GM21825 (cell line): Measurements from ENCODE around the gene HS1BP3.

Experiments
- ATAC-seq: cut with Tn5 transposase; IDR thresholded peaks from one replicate; pipeline ENCODE4 v1.9.1; 2021; ENCODE audit warnings: mild to moderate bottlenecking, moderate library complexity; ENCODE audit not compliant: unreplicated experiment

The HS1BP3 gene

DNA sequence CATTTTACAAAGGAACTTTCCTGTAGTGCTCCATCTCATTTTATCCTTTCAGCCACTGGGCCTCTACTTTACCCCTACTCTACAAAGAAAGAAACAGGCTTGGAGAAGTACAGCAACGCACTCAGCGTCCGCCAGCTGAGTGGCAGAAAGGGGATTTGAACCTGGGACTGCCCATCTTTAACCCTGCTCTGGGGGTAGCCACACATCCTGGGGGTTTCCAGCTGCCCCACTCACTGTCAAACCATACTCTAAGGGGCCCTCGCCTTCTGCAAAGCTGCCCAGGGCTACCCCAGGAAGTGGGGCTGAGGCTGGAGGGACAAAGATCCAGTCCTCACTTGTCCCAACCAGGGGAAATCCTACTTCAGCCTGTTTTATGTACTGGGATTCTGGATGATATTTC, 17.9 kb downstream of the HS1BP3 start:
- ATAC-seq, result no peak

DNA sequence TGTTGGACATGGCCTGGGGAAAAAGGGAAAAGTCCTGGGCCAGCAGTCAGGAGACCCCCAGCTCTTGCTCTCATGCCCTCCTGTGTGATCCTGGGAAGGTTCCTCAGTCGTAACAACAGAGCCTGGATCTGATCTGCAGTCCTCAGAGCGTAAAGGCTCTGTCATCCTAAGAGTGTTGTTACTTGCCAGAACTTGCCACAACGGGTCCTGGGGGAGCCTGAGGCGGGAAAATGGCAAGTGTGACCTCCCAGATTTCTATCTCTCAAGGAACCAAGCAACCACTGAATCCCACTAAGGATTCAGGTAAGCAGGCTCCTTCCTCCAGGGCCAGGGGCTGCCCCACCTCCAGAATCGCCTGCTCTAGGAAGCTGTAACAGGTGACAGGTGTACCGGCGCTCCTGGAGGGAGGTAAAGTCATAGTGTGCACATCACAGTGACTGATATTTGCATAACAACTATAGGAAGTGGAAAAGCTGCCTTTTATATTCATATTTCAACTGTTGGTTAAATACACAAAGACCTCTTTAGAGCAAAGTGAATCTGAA, 18.4 kb downstream of the HS1BP3 start:
- no peak for ATAC-seq

DNA sequence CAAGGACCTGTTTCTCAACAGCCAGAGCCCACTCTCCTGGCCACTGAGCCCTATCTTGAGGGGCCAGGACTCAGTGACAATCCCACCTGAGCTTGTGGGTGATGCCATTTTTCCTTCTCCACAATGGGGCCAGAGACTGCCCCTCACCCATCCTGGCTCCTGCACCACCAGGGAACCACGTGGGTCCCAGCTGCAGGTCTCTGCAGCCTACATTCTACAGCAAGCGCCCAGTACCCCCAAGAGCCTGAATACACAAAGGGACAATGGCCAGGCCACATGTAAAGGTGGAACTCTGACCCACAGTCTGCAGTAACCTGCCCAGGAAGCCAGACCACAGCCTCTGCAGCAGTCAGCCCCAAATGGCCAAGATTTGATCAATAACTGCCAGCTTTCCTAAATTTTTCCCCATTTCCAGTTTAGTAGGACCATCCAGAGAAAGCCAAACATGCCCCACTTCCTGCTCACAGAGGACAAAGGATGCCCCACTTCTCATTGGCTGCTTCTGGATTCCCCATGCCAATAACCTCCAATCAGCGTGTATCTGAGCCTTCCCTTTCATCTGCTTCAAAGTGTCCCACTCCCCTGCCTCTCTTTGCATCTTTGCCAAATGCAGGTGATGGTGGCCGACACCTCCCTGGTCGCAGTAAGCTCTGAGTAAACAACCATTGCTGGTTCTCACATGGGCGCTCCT, 19.1 kb downstream of the HS1BP3 start:
- no peak for ATAC-seq

DNA sequence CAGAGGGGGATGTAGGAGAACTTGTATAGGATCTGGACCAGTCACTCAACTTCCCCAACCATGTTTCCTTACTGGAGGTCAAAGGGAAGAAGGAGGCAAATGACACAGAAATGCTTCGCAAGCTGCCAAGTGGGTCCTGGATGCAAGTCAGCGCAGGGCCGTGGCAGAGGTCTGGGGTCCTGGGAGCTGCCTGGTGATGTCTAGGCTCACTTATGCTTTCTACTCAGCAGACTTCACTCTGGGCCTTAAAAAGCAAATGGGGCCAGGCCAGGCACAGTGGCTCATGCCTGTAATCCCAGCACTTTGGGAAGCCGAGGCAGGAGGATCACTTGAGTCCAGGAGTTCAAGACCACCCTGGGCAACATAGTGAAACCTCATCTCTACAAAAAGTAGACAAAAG, 19.9 kb downstream of the HS1BP3 start:
- ATAC-seq, result no peak

DNA sequence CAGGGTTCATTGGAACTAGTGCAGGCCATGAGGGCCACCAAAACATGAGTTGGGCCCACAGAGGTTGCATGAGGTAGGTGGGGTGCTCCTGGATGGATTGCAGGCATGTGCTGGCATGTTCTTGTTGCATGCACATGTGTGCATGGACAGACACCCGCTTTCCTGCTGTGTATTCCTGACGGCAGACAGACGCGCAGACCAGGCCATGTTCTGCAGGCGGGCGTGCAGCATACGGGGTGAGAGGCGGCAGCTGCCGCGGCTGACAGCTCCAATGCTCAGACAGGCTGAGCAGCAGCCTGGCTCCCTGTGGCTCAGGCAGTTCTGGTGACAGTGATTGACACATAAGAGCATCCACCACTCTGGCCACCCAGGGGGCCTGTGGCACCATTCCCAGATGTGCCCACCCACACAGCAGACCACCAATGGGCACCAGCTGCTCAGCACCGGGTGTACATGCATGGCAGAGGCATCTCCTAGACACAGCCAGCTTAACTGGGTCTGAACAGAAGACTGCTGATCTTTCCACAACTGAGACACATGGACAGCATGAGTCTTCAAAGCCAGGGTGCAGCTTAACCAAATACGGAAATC, 21.2 kb downstream of the HS1BP3 start:
- no peak for ATAC-seq

DNA sequence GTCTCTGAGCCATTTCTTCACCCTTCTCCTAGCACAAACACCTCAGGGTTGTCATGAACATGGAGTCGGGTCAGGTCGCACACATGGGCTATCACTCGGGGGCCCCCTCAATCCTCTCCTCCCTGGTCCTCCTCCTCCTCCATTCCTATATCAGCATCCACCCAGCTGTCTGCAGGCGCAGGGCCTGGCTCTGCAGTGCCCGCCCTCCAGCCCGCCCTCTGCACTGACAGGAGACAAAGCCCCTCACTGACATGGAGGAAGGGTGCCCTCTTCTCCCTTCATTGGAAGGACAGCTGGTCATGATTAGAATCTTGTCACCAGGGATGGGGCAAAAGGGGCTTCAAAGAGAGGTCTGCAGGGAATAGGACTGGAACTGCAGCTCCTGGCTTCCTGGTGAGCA, 21.7 kb downstream of the HS1BP3 start:
- no peak for ATAC-seq

DNA sequence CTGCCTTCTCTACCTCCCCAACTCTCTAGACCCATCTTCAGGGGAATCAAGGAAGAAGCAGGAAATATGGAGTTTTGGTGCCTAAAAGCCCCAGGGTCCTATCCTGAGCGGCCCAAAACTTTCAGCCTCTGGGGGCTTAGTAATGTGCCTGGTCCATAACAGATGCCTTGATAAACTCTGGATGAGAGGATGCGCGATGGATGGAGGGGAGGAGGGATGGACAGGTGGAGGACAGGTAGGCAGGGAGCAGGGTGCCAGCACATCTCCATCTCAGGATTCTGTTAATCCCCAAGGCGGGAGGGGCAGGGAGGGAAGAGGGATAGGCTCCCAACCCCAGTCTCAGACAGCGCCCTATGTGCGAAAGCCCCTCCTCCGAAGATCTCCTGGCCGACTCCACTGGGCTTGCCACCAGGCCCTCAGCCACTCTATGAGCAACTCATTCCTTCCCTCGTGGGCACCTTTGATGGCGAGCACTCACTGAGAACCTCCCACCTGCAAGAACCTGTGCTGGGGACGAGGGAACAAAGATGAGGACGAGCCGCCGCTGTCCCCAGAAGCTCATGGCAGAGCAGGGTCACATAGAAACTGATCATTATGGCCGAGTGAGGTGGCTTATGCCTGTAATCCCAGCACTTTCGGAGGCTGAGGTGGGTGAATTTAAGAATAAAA, 23.1 kb downstream of the HS1BP3 start:
- ATAC-seq, result no peak

DNA sequence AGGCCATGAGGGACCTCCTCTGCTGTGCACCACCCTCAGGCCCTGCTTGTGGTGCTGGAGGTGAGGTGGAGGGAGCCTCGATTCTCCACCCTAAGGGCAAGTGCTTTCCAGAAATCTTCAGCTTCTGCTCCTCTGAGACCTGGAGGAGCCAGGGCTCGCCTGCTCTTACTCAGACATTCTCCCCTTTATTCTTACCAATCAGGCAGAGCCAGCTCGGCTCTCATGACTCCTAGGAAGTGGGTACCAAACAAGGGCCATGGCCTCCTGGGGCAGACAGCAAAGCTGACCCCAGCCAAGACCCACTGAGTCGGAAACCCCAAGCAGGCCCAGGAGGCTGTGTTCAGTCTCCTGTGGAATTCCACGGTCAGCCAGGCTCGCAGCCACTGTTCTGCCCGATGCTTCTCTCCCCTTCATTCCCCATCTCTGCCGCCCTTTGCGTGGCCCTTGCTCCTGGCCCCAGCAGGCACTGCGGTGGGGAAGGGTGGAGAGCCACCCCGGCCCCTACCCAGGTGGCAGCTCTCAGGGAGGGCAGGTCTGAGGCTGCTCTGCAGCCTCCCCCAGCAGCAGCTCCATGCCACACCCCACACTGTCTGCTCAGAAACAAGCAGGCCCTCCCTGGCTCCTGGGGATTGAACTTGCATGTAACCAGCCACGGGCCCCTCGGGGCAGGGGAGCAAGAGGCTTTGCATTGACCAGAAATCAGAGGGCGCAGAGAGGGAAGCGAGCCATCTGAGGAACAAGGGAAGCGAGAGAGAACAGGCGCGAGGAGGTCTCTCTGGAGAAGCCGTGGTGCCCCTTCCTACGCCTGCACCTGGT, 24.0 kb downstream of the HS1BP3 start:
- no peak for ATAC-seq

DNA sequence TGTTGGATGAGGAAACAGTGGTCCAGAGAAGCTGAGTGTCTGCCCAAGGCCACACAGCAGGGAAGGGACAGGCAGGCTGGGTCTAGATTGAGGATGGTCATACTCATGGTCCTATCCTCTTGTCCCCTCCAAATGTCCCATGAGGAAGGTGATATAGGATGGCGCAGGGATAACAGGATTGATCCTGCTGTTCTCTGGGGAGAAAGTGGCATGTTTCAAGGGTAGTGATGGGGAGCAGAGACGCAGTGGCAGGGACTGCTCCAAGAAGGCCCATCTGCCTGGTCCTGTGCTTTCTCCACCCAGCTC, 24.6 kb downstream of the HS1BP3 start:
- ATAC-seq, result no peak

DNA sequence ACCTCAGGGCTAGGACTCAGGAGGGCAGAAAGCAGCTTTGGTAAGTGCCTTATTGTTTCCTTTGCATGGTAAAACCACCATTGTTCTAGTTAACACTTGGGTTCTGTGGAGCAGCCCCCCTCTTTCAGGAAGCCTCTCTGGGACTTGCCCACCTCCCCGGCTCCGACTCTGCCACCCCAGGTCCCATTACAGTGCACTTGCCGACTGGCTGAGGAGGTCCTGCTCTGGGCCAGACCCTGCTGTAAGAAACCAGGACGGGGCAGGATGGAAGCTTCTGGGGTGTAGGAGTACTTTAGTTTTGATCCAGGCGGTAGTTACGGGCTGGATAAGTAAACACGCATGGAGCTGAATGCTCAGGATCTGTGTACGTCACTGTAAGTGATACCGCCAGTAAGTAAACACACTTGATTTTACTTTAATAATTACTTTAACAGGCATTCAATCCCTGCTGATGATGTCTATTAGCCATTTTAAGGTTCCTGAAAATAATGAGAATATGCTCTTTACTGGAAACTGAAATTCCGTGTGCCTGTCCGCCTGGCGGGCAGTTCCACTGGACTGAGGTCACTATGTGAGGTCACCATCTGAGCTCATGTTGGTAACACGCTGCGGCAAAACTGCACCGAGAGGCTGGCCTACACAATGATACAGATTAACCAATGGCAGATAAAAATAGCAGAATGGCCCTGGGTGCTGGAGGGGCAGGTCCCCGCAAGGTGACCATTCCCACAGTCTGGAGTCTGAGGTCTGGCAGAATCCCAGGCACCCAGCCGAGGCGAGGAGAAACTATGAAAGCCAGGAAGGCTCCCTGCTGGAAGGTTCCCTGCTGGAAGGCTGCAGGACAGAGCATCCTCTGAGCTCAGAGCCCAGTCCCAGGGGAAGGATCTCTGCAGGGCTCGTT, 25.2 kb downstream of the HS1BP3 start:
- no peak for ATAC-seq

DNA sequence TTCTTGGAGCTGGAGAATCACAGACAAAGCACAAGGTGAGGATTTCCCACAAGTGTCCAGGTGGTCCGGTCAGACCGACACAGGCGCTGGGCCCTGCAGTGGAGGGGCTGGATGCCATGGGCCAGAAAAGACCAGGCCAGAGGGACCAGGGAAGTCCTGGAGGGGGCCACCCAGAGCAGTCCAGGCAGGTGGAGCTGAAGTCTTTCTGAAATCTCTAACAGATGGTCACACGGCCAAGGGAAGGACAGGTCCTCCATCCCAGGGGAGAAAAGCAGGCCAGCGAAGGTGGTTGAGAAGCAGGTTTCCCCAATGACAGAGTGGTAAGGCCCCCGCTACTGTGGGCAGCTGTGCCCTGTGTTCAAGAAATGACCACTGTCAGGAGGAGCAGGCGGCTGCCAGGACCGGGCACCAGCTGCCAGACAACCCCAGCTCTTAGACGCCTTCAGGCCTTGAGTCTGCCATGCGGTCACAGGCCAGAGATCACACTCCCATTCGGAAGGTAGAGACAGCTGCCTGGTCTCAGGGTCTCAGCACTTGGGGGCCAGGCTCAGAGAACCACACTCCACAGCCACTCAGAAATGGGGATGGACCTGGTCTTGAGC, 25.9 kb downstream of the HS1BP3 start:
- no peak for ATAC-seq

DNA sequence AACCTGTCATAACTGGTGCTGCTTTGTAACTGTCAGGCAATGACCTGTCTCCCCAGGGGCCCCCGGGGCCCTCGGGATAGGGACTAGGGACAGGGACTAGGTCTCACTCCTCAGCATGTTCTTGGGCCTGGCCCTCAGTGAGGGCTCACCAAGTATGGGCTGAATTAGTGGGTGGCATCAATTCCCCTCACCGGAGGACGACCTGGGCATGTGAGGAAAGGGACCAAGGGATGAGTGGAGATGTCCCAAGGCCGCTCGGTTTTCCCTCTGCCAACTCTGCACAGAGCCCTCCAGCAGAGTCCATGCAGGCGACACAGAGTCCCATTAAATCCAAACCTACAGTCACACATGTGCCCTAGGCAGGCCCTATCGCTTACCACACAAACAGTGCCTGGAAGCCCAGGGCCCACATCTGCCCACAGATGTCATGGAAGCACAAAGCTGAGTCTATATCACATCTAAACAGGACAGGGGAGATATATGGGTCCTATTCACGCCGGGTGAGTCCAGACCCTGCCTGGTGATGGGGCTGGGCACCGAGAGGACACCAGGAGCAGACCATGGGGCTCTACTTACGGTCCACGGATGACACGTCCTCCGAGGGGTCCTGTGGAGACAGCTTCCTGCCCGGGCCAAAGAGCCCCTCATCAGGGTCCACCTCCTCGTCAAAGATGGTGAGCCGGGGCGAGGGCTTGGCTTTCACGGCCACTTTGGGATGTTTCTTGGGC, 26.6 kb downstream of the HS1BP3 start:
- no peak for ATAC-seq

DNA sequence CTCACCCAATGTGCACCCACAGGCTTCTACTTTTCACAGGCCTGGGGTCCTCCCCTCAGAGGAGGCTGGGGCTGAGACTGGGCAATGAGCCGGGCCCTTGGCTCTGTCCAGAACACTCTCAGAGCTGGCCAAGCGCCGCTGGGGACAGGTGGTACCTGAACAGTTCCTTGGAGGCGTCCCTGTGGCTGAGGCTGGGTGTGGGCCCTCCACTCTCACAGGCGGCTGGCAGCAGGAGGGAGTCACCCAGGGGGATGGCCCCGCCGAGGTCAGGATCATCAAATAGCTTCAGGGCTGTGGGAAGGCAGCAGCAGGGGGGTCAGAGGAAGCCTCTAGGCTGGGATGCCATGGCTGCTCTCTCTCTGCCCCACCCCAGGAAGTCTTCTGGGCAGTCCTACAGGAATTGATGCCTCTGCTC, 27.1 kb downstream of the HS1BP3 start:
- ATAC-seq, result no peak

DNA sequence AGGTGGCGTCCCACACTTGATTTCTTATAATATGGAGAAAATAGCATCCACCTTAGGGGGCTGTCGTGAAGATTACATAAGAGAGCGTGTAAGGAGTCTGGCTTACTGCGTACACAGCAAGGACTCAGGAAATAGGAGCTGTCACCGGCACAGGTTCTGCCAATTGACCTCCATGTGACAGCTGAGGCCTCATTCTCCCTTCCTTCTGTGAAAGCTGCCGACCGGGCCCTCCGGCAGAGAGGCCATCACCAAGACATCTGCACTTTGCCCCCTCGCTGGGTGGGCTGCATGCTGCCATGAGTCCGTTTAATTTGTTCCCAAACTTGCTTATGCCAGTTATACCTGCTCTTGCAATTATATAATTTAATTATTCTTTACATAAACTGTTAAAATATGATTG, 27.7 kb downstream of the HS1BP3 start:
- no peak for ATAC-seq

DNA sequence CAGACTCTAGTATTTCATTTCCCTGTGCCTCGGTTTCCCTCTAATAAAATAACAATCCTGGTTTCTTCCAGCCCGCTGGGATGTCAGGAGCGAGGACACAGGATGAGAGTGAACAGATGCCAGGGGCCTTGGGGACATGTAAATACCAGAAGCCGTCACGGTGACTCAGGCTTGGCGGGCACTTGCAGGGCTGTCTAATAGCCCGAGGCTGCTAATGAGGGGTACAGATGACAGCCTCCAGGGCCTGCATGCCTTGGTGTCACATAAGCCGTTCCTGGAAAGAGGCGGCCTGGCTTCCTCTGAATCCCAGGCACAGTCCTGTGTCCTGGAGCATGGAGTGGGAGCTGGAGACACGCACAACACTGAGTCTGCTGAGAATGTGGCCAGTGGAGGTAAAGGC, 28.2 kb downstream of the HS1BP3 start:
- no peak for ATAC-seq

DNA sequence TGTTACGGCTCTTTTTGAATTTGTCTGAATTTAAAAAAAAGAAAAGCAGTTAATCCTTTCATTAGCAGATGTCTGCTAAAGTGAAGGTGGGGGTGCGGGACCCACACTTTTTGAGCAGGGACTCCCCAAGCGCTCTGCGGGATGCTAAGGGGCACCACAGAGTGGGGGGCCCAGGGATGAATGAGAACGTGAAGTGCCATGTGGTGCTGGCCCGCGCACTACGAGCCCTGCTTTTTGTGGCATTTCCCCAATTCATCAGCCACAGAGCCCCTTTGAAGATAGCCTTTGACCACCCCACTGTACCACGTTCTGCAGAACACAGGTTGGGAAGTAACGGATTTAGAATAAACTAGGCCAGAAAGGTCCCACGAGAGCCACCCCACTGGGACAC, 28.6 kb downstream of the HS1BP3 start:
- no peak for ATAC-seq

DNA sequence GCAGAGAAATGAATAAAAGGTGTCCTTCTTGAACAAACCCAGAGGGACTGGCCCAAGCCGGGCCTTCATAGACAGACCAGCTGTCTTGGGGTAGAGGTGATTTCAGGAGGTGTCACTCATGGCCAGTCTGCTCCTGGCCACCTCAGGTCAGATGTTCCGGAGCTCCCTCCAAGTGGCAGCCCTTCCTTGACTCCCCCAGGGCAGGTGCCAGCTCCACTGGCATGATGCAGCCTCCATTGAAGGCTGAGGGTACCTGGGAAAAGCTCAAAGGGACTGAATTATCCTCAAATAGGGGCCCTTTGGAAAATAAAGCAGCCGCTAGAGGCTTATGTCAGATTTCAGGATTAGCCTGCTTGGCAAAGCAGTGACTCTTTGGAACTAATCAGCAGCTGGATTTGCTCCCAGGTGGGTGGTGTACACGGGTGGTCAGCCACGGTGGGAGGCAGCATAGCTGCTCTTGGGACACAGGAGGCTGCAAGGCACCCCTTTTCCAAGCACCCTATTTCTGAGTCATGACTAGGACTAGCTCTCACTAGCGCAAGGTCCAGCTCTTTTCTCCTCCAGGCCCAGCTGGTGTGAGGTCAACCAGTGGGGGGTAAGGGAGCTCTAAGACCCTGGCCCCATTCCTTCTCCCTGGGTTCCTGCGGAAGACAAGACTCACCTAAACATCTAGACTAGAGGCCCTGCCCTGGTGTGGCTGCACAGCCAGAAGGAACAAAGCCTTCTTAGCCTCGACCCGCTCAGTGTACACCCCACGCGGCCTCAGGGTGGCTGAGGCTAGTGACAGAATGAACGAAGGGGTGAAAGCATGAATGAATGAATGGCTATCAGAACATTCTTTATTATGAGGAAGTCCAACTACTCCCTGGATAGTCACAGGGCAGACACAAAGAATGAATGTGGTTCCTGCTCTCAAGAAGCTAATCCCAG, 29.3 kb downstream of the HS1BP3 start:
- no peak for ATAC-seq

DNA sequence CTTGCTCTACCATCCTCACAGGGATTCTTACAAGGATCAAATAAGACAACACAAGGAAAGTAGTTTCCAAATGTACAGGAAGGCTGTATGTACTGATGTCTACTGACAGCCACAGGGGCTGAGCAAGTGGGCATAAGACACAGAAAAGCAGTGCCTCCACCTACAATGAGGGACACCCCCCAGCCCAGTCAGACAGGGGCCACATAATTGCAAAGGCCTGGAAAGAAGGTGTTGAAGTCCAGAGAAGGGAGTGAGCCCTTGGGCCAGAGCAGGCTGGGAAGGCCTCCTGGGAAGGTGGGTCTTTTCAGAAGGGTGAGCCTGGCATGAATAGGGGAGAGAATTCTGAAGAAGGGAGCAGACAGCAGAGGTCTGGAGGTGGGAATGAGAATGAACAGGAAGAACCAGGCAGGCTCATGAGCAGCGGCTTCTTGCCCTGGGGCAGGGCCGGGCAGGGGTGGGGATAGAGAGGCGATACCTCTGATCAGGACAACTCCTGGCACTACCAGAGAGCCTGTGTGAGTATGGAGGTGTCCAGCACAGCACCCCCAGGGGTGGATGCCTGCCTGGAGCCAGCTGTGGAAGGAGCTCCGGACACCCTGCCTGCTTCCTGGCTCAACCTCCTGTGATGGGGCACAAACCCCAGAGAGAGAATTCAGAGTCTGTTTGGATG, 30.1 kb downstream of the HS1BP3 start:
- ATAC-seq, result no peak
